ENCODE measurements around the gene TCP1. TPM values are rescaled to one million over a fixed set of nuclear protein-coding genes. Genes with fewer than 3 reads are reported as not detected.
"Not testable (repeated sequence)": the region's sequence is repeated elsewhere in the genome, so short reads cannot be mapped to it uniquely, and the experiment has no call there.

TCP1 gene
- 100 to 1,000 TPM; 251 to 275 (median 261) TPM for polyA plus RNA-seq (ENCODE audit: insufficient read length in 3 of 3)

GRCh38 chr6:159789377-159790148 lies at the start of gene TCP1:
TSS of gene TCP1 (minus strand) at chr6:159789602. CDS start at chr6:159789468, 134 bp downstream.
- DNase-seq (ENCODE audit: low read depth in 3 of 3, low spot score in 2 of 3), result peak; percentile 98 to 100 (median 100)

GRCh38 chr6:159838020-159838744 lies 48.8 kb upstream of the TCP1 start:
- no peak for DNase-seq (ENCODE audit: low read depth in 3 of 3, low spot score in 2 of 3)

GRCh38 chr6:159837511-159837910 lies 48.1 kb upstream of the TCP1 start:
- no peak for DNase-seq (ENCODE audit: low read depth in 3 of 3, low spot score in 2 of 3)

- no peak for DNase-seq (ENCODE audit: low read depth in 3 of 3, low spot score in 2 of 3)
These were observed 47.5 kb upstream of the TCP1 start for GRCh38 chr6:159836718-159837490.

- no peak for DNase-seq (ENCODE audit: low read depth in 3 of 3, low spot score in 2 of 3)
These were observed 44.7 kb upstream of the TCP1 start for GRCh38 chr6:159833997-159834603.

GRCh38 chr6:159833556-159833955 lies 44.2 kb upstream of the TCP1 start:
- DNase-seq (ENCODE audit: low read depth in 3 of 3, low spot score in 2 of 3), result no peak

- no peak for DNase-seq (ENCODE audit: low read depth in 3 of 3, low spot score in 2 of 3)
These were observed 43.5 kb upstream of the TCP1 start for GRCh38 chr6:159832946-159833345.

GRCh38 chr6:159831373-159831679 lies 41.9 kb upstream of the TCP1 start:
- no peak for DNase-seq (ENCODE audit: low read depth in 3 of 3, low spot score in 2 of 3)

GRCh38 chr6:159830501-159831372 lies 41.3 kb upstream of the TCP1 start:
- no peak for DNase-seq (ENCODE audit: low read depth in 3 of 3, low spot score in 2 of 3)

GRCh38 chr6:159829526-159829925 lies 40.1 kb upstream of the TCP1 start:
- DNase-seq (ENCODE audit: low read depth in 3 of 3, low spot score in 2 of 3), result no peak

GRCh38 chr6:159828074-159828473 lies 38.7 kb upstream of the TCP1 start:
- no peak for DNase-seq (ENCODE audit: low read depth in 3 of 3, low spot score in 2 of 3)

GRCh38 chr6:159826968-159827647 lies 37.7 kb upstream of the TCP1 start:
- DNase-seq (ENCODE audit: low read depth in 3 of 3, low spot score in 2 of 3), result no peak

- DNase-seq (ENCODE audit: low read depth in 3 of 3, low spot score in 2 of 3), result no peak
These were observed 36.6 kb upstream of the TCP1 start for GRCh38 chr6:159826004-159826403.

GRCh38 chr6:159824690-159825089 lies 35.3 kb upstream of the TCP1 start:
- not testable (repeated sequence) for DNase-seq (ENCODE audit: low read depth in 3 of 3, low spot score in 2 of 3)

- DNase-seq (ENCODE audit: low read depth in 3 of 3, low spot score in 2 of 3), result no peak
These were observed 34.6 kb upstream of the TCP1 start for GRCh38 chr6:159823953-159824352.

GRCh38 chr6:159821726-159822125 lies 32.3 kb upstream of the TCP1 start:
- no peak for DNase-seq (ENCODE audit: low read depth in 3 of 3, low spot score in 2 of 3)

- DNase-seq (ENCODE audit: low read depth in 3 of 3, low spot score in 2 of 3), result no peak
These were observed 31.7 kb upstream of the TCP1 start for GRCh38 chr6:159821122-159821521.

- no peak for DNase-seq (ENCODE audit: low read depth in 3 of 3, low spot score in 2 of 3)
These were observed 30.7 kb upstream of the TCP1 start for GRCh38 chr6:159819932-159820640.

- DNase-seq (ENCODE audit: low read depth in 3 of 3, low spot score in 2 of 3), result no peak
These were observed 29.7 kb upstream of the TCP1 start for GRCh38 chr6:159819098-159819497.

All from right renal cortex interstitium (tissue), 3 donors.